Prostate gland (tissue), 2 donors: ENCODE data around the gene SUPT7L. TPM values are rescaled to one million over a fixed set of nuclear protein-coding genes. Genes with fewer than 3 reads are reported as not detected.

ENCODE experiments used
- DNase-seq: peaks from one replicate; pipeline ENCODE4 v3.0.0-alpha.2; 2019; ENCODE audit warnings: low spot score
- H3K27ac ChIP-seq, 2 donors: fragments of 200-600 bp; sonication (generic); 2 replicates each; pipeline ENCODE4 v1.5.1; 2017 to 2019
- H3K27me3 ChIP-seq: fragments of 200-600 bp; sonication (generic); replicated peaks from 2 replicates; pipeline ENCODE4 v1.5.1; 2019; ENCODE audit not compliant: insufficient read depth
- H3K36me3 ChIP-seq, 2 donors: fragments of 200-600 bp; sonication (generic); 1 replicate in 1 of 2; 2 replicates in 1 of 2; pipeline versions ENCODE4 v1.5.1 to v1.8.1; 2017 to 2019
- H3K4me1 ChIP-seq: fragments of 200-600 bp; sonication (generic); replicated peaks from 2 replicates; pipeline ENCODE4 v1.5.1; 2019
- H3K4me3 ChIP-seq, 2 donors: fragments of 200-600 bp; sonication (generic); 2 replicates each; pipeline ENCODE4 v1.5.1; 2017 to 2019
- H3K9me3 ChIP-seq: fragments of 200-600 bp; sonication (generic); 2 replicates; pipeline ENCODE4 v1.5.1; 2017
- CTCF ChIP-seq, 4 experiments: fragments of 200-600 bp in 2 of 4; fragments of 450-650 bp in 2 of 4; sonication (generic) in 2 of 4; IDR thresholded peaks; 1 replicate in 3 of 4; 2 replicates in 1 of 4; pipeline ENCODE4 v1.5.1; 2016 to 2019; ENCODE audit warnings: antibody characterized with exemption in 4 of 4, mild to moderate bottlenecking in 2 of 4, moderate library complexity in 2 of 4
- POLR2A ChIP-seq: fragments of 450-650 bp; IDR thresholded peaks from one replicate; pipeline ENCODE4 v1.6.1; 2016; ENCODE audit warnings: antibody characterized with exemption, mild to moderate bottlenecking
- POLR2AphosphoS5 ChIP-seq: sonication (generic); formaldehyde crosslinking; IDR thresholded peaks from one replicate; pipeline ENCODE4 v1.6.1; 2017; ENCODE audit warnings: antibody characterized with exemption
- WGBS: methylation state at CpG from one replicate; pipeline ENCODE4 v1.1.5; 2018; 5-methylcytosine and 5-hydroxymethylcytosine counted together
- intact Hi-C: fragments of 100-400 bp; cut with DNase I; formaldehyde crosslinking; loops from one replicate; pipeline ENCODE4 v1.14.2; 2022
- total RNA-seq, 2 donors: library from RNA; depleted of rRNA; stranded (reverse); fragments of >200 nt; gene quantifications; one replicate each; pipeline ENCODE4 v1.1.0, GENCODE V29; 2016

Gene SUPT7L
- total RNA-seq, 2 donors from 2014 or later, result 18.6 to 34.2 TPM

GRCh38 chr2:27653397-27653796 is 10.0 kb downstream of the SUPT7L start:
- H3K27ac ChIP-seq, result no peak overlapping the region
- peaks cover 0 to 7% of the 10 kb centered on the region in 2 donors for H3K36me3 ChIP-seq
- intact Hi-C loops, result no loop called here
- DNase-seq, result no peak
- H3K4me1 ChIP-seq, result no peaks in the 10 kb centered on the region
- H3K27me3 ChIP-seq, result no peaks in the 10 kb centered on the region
- TF ChIP-seq CTCF (IDR thresholded peaks at IDR 0.05) (no peak), POLR2AphosphoS5 (no peak)
- WGBS, result 86% methylated on average over 2 of the region's 2 CpGs
- H3K4me3 ChIP-seq, result no peak overlapping the region
- H3K9me3 ChIP-seq, result no peaks in the 10 kb centered on the region

- no peaks in the 10 kb centered on the region for H3K9me3 ChIP-seq
- 88% methylated on average over 1 of the region's 1 CpG for WGBS
- H3K27me3 ChIP-seq, result no peaks in the 10 kb centered on the region
- H3K4me3 ChIP-seq, result no peak overlapping the region
- intact Hi-C loops, result no loop called here
- H3K4me1 ChIP-seq, result no peaks in the 10 kb centered on the region
- peaks cover 0 to 13% of the 10 kb centered on the region in 2 donors for H3K36me3 ChIP-seq
- DNase-seq, result no peak
- H3K27ac ChIP-seq, result no peak overlapping the region
- no peak for TF ChIP-seq POLR2AphosphoS5
- TF ChIP-seq CTCF (IDR thresholded peaks at IDR 0.05), result no peak
These were observed 10.6 kb downstream of the SUPT7L start for GRCh38 chr2:27652790-27653189.

GRCh38 chr2:27652341-27652740 is 11.1 kb downstream of the SUPT7L start:
- Histone ChIP-seq H3K36me3 (peaks cover 0 to 14% of the 10 kb centered on the region in 2 donors), H3K27me3 (no peaks in the 10 kb centered on the region)
- no peak for DNase-seq

GRCh38 chr2:27651056-27651455 is 12.4 kb downstream of the SUPT7L start:
- H3K36me3 ChIP-seq, result peaks cover 0 to 14% of the 10 kb centered on the region in 2 donors
- intact Hi-C loops, result no loop called here

More at GRCh38 chr2:27652341-27652740, 11.1 kb downstream of the SUPT7L start:
- intact Hi-C loops, result no loop called here
- no peaks in the 10 kb centered on the region for H3K9me3 ChIP-seq
- H3K27ac ChIP-seq, result no peak overlapping the region
- H3K4me3 ChIP-seq, result no peak overlapping the region
- no peaks in the 10 kb centered on the region for H3K4me1 ChIP-seq
- TF ChIP-seq CTCF (IDR thresholded peaks at IDR 0.05) (no peak), POLR2AphosphoS5 (no peak), POLR2A (no peak)

More at GRCh38 chr2:27651056-27651455, 12.4 kb downstream of the SUPT7L start:
- H3K27ac ChIP-seq, result no peak overlapping the region
- H3K4me3 ChIP-seq, result no peak overlapping the region
- no peaks in the 10 kb centered on the region for H3K9me3 ChIP-seq
- WGBS, result 80% methylated on average over 4 of the region's 4 CpGs
- no peak for TF ChIP-seq POLR2A
- no peak for TF ChIP-seq CTCF (IDR thresholded peaks at IDR 0.05)
- no peak for TF ChIP-seq POLR2AphosphoS5
- H3K27me3 ChIP-seq, result no peaks in the 10 kb centered on the region
- no peaks in the 10 kb centered on the region for H3K4me1 ChIP-seq
- no peak for DNase-seq
